GM10248 (cell line): ENCODE results near the gene CPED1.

Source experiments
- CTCF ChIA-PET: fragments of 300-600 bp; sonication (Branson Sonifier 250); formaldehyde crosslinking; extraction: SDS; loops from one replicate; lab custom pipeline; 2021; ENCODE audit warnings: antibody characterized with exemption; lab: Yijun Ruan, JAX
- POLR2A ChIA-PET: fragments of 350-650 bp; sonication (Branson Sonifier 250); formaldehyde crosslinking; extraction: SDS; loops from one replicate; lab custom pipeline; 2020; ENCODE audit warnings: antibody characterized with exemption; lab: Yijun Ruan, JAX
- DNase-seq: peaks from one replicate; pipeline ENCODE4 v3.0.0; 2012; ENCODE audit errors: extremely low spot score
- CTCF ChIP-seq: IDR thresholded peaks from 2 replicates; pipeline ENCODE4 v1.5.1; 2012; ENCODE audit warnings: mild to moderate bottlenecking, low read depth; ENCODE audit errors: extremely low read depth, missing control alignments, control extremely low read depth

The CPED1 gene

GRCh38 chr7:121080257-121080912 lies 91.9 kb downstream of the CPED1 start:
- TF ChIP-seq CTCF, result no peak
- DNase-seq, result no peak
- ChIA-PET POLR2A (no interaction called here), CTCF (interaction anchor here (0.7 to 5.9 kb wide), 8 partner anchors 16 to 289 kb away, joined by 3 to 72 read pairs (median 14); partner anchors contain the start of gene CPED1)

GRCh38 chr7:121080913-121081326 lies 92.4 kb downstream of the CPED1 start:
- no peak for TF ChIP-seq CTCF
- no peak for DNase-seq
- POLR2A ChIA-PET, result no interaction called here
- CTCF ChIA-PET, result interaction anchor here (0.7 to 5.9 kb wide), 11 partner anchors 10 to 289 kb away, joined by 3 to 72 read pairs (median 6); partner anchors contain the start of gene CPED1

GRCh38 chr7:121081327-121081936 lies 92.9 kb downstream of the CPED1 start:
- ChIA-PET CTCF (interaction anchor here (0.7 to 5.9 kb wide), 17 partner anchors 8 to 290 kb away, joined by 3 to 72 read pairs (median 4); partner anchors contain the start of gene CPED1), POLR2A (no interaction called here)
- peak; percentile 22 for DNase-seq
- peak; percentile 46 for TF ChIP-seq CTCF

- TF ChIP-seq CTCF, result no peak
- DNase-seq, result no peak
- CTCF ChIA-PET, result interaction anchor here (1.1 to 5.9 kb wide), 14 partner anchors 9 to 291 kb away, joined by 3 to 72 read pairs (median 6); partner anchors contain the start of gene CPED1
- POLR2A ChIA-PET, result no interaction called here
These were observed 94.0 kb downstream of the CPED1 start for GRCh38 chr7:121082400-121083101.

- POLR2A ChIA-PET, result no interaction called here
- CTCF ChIA-PET, result interaction anchor here (1.1 to 5.9 kb wide), 9 partner anchors 9 to 292 kb away, joined by 3 to 72 read pairs (median 10); partner anchors contain the start of gene CPED1
- DNase-seq, result no peak
- no peak for TF ChIP-seq CTCF
These were observed 94.8 kb downstream of the CPED1 start for GRCh38 chr7:121083138-121083789.
